HepG2 (cell line): ENCODE results near the gene GRIK4.

Source experiments
- BRD4 ChIP-seq: sonication (generic); formaldehyde crosslinking; IDR thresholded peaks from 2 replicates; pipeline ENCODE4 v1.4.0; 2020; ENCODE audit warnings: missing genetic modification reagents
- CHD2 ChIP-seq: IDR thresholded peaks from 2 replicates; pipeline ENCODE4 v1.6.1; 2011; ENCODE audit warnings: low read depth, low read length, improper control_type of control experiment
- CREM ChIP-seq, 2 experiments: sonication (generic) in 1 of 2; formaldehyde crosslinking in 1 of 2; IDR thresholded peaks; 2 replicates each; pipeline versions ENCODE4 v1.4.0 to v1.6.1; 2016 to 2020; ENCODE audit warnings: antibody characterized with exemption in 1 of 2, mild to moderate bottlenecking in 1 of 2, missing genetic modification reagents in 1 of 2
- EP300 ChIP-seq, 3 experiments: sonication (generic) in 1 of 3; formaldehyde crosslinking in 1 of 3; IDR thresholded peaks; 2 replicates each; pipeline versions ENCODE4 v1.5.1 to v1.6.1; 2011 to 2020; ENCODE audit warnings: low read depth in 2 of 3, low read length in 2 of 3, borderline replicate concordance in 1 of 3, improper control_type of control experiment in 1 of 3, mild to moderate bottlenecking in 1 of 3, missing genetic modification reagents in 1 of 3, moderate library complexity in 1 of 3
- KLF13 ChIP-seq: sonication (generic); formaldehyde crosslinking; IDR thresholded peaks from 2 replicates; pipeline ENCODE4 v1.4.0; 2020; ENCODE audit warnings: mild to moderate bottlenecking, missing genetic modification reagents
- MAFK ChIP-seq, 2 experiments: IDR thresholded peaks in 1 of 2; conservative IDR thresholded peaks in 1 of 2; 2 replicates each; pipeline ENCODE4 v1.6.1; 2011; ENCODE audit warnings: improper control_type of control experiment in 2 of 2, low read length in 2 of 2
- RFX1 ChIP-seq: fragments of 450-650 bp; IDR thresholded peaks from 2 replicates; pipeline ENCODE4 v1.6.1; 2017
- SETDB1 ChIP-seq: sonication (generic); formaldehyde crosslinking; IDR thresholded peaks from 2 replicates; pipeline ENCODE4 v1.5.1; 2020; ENCODE audit warnings: missing genetic modification reagents, mild to moderate bottlenecking, borderline replicate concordance
- SYNCRIP ChIP-seq: fragments of 200-400 bp; formaldehyde crosslinking; IDR thresholded peaks from 2 replicates; pipeline ENCODE4 v1.6.1; 2018; ENCODE audit warnings: mild to moderate bottlenecking, low read depth, low read length; ENCODE audit not compliant: insufficient read depth
- TCF7L2 ChIP-seq: IDR thresholded peaks from 2 replicates; pipeline ENCODE4 v1.6.1; 2011; ENCODE audit warnings: mild to moderate bottlenecking, low read depth, low read length, moderate library complexity
- ZNF274 ChIP-seq: sonication (generic); formaldehyde crosslinking; IDR thresholded peaks from 2 replicates; pipeline ENCODE4 v1.5.1; 2020; ENCODE audit warnings: mild to moderate bottlenecking, missing genetic modification reagents
- TF ChIP-seq, protein P1 (sequence below): sonication (generic); formaldehyde crosslinking; IDR thresholded peaks from 2 replicates; pipeline ENCODE4 v1.8.0; 2022; ENCODE audit warnings: missing genetic modification reagents, mild to moderate bottlenecking, inconsistent platforms, borderline replicate concordance
- TF ChIP-seq, protein P2 (sequence below): sonication (generic); formaldehyde crosslinking; IDR thresholded peaks from 2 replicates; pipeline ENCODE4 v1.4.0; 2020; ENCODE audit warnings: mild to moderate bottlenecking, missing genetic modification reagents
- TF ChIP-seq, protein P3 (sequence below): sonication (generic); formaldehyde crosslinking; IDR thresholded peaks from 2 replicates; pipeline ENCODE4 v1.5.0; 2020; ENCODE audit warnings: mild to moderate bottlenecking, missing genetic modification reagents, moderate library complexity

DNA sequence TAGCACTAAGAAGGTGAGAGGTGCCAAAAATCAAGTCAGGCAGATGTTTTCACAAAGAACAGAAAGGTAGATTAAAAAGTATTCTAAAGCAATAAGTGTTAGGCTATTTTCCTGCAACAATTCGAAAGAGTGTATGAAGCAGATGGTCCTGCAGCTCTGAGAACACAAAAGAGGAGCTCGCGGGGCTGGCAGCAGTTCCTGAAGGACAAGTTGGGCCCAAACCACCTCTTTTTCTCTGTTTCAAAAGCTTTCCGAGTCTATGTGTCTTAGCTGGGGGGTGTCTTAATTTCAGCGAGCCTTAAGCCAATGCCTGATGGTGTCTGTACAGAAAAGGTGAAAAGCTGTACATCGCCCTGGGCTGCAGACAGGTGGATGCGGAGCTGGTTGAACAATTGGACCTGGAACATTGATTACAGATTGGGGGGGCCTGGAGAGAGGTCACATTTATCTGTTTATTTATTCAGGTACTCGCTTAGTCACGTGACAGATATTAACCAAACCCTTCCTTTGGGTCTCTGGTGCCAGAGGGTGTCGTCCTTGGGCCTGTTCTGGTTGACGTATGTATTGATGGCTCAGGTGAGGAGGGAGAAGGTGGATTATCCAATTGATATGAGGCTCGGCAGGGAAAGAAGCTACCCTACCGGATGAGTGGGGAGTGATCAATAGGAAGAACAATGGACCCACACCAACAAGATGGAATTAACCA, 24.7 kb downstream of the GRIK4 start:
- TF ChIP-seq BRD4 (CRISPR knock-in tag) = no peak
- no peak for TF ChIP-seq CREM (IDR thresholded peaks at IDR 0.05)
- no peak for TF ChIP-seq CREM (CRISPR knock-in tag; IDR thresholded peaks at IDR 0.05)
- no peak for TF ChIP-seq CHD2
- TF ChIP-seq, protein P1, sequence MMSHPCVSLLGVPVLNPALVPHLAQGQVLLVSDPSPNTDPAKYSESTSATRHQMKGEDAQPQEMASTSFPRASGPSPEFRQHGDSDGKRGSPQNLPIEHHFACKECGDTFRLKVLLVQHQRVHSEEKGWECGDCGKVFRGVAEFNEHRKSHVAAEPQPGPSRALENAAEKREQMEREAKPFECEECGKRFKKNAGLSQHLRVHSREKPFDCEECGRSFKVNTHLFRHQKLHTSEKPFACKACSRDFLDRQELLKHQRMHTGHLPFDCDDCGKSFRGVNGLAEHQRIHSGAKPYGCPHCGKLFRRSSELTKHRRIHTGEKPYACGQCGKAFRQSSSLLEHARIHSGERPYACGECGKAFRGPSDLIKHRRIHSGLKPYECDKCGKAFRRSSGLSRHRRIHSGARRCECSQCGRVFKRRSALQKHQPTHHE (CRISPR knock-in tag) = no peak
- no peak for TF ChIP-seq MAFK (conservative IDR thresholded peaks at IDR 0.05 in 1 of 2, IDR thresholded peaks at IDR 0.05 in 1 of 2; ENCODE audit: low read length in 2 of 2)
- TF ChIP-seq ZNF274 (CRISPR knock-in tag) = no peak
- TF ChIP-seq KLF13 (CRISPR knock-in tag) = no peak
- TF ChIP-seq, protein P2, sequence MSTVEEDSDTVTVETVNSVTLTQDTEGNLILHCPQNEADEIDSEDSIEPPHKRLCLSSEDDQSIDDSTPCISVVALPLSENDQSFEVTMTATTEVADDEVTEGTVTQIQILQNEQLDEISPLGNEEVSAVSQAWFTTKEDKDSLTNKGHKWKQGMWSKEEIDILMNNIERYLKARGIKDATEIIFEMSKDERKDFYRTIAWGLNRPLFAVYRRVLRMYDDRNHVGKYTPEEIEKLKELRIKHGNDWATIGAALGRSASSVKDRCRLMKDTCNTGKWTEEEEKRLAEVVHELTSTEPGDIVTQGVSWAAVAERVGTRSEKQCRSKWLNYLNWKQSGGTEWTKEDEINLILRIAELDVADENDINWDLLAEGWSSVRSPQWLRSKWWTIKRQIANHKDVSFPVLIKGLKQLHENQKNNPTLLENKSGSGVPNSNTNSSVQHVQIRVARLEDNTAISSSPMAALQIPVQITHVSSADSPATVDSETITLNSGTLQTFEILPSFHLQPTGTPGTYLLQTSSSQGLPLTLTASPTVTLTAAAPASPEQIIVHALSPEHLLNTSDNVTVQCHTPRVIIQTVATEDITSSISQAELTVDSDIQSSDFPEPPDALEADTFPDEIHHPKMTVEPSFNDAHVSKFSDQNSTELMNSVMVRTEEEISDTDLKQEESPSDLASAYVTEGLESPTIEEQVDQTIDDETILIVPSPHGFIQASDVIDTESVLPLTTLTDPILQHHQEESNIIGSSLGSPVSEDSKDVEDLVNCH (CRISPR knock-in tag) = no peak
- TF ChIP-seq, protein P3, sequence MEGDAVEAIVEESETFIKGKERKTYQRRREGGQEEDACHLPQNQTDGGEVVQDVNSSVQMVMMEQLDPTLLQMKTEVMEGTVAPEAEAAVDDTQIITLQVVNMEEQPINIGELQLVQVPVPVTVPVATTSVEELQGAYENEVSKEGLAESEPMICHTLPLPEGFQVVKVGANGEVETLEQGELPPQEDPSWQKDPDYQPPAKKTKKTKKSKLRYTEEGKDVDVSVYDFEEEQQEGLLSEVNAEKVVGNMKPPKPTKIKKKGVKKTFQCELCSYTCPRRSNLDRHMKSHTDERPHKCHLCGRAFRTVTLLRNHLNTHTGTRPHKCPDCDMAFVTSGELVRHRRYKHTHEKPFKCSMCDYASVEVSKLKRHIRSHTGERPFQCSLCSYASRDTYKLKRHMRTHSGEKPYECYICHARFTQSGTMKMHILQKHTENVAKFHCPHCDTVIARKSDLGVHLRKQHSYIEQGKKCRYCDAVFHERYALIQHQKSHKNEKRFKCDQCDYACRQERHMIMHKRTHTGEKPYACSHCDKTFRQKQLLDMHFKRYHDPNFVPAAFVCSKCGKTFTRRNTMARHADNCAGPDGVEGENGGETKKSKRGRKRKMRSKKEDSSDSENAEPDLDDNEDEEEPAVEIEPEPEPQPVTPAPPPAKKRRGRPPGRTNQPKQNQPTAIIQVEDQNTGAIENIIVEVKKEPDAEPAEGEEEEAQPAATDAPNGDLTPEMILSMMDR = no peak
- TF ChIP-seq RFX1 = no peak
- TF ChIP-seq SETDB1 = no peak
- no peak for TF ChIP-seq EP300 (IDR thresholded peaks at IDR 0.05; ENCODE audit: low read depth in 2 of 2, low read length in 2 of 2)
- TF ChIP-seq EP300 (CRISPR knock-in tag; IDR thresholded peaks at IDR 0.05; ENCODE audit: borderline replicate concordance) = no peak
- no peak for TF ChIP-seq TCF7L2
- TF ChIP-seq SYNCRIP = no peak
